Fibroblast of villous mesenchyme (primary cell): Measurements from ENCODE around the gene GRHL1. TPM values are rescaled to one million over a fixed set of nuclear protein-coding genes. Genes with fewer than 3 reads are reported as not detected.

Experiments
- DNase-seq: peaks from one replicate; pipeline ENCODE4 v3.0.0-alpha.2; 2010; ENCODE audit warnings: low read depth
- H3K4me3 ChIP-seq: 2 replicates; pipeline ENCODE4 v1.5.1; 2011; ENCODE audit warnings: low read depth, mild to moderate bottlenecking, low read length
- CTCF ChIP-seq: IDR thresholded peaks from 2 replicates; pipeline ENCODE4 v1.5.1; 2012; ENCODE audit warnings: low read depth, mild to moderate bottlenecking, low read length; ENCODE audit not compliant: insufficient read depth
- total RNA-seq: library from RNA; depleted of rRNA; stranded (reverse); fragments of >200 nt; gene quantifications from 2 replicates; pipeline ENCODE4 v1.2.3, GENCODE V29; 2012

The GRHL1 gene
- total RNA-seq, 1 donor, result 1.7 TPM

- H3K4me3 ChIP-seq, result no peak overlapping the region
- no peak for DNase-seq
- no peak for TF ChIP-seq CTCF
These were observed 32.1 kb downstream of the GRHL1 start for GRCh38 chr2:9983401-9984216.

- H3K4me3 ChIP-seq, result no peak overlapping the region
- TF ChIP-seq CTCF, result peak; percentile 73
- DNase-seq, result peak; percentile 71
These were observed 32.8 kb downstream of the GRHL1 start for GRCh38 chr2:9984217-9984739.

- TF ChIP-seq CTCF, result no peak
- peak; percentile 61 for DNase-seq
- no peak overlapping the region for H3K4me3 ChIP-seq
These were observed 33.5 kb downstream of the GRHL1 start for GRCh38 chr2:9984871-9985480.

GRCh38 chr2:9985531-9986328 lies 34.2 kb downstream of the GRHL1 start:
- no peak for TF ChIP-seq CTCF
- DNase-seq, result no peak
- H3K4me3 ChIP-seq, result no peak overlapping the region

GRCh38 chr2:9988320-9988719 lies 36.8 kb downstream of the GRHL1 start:
- DNase-seq, result no peak
- H3K4me3 ChIP-seq, result no peak overlapping the region
- no peak for TF ChIP-seq CTCF

GRCh38 chr2:9990736-9991135 lies 39.2 kb downstream of the GRHL1 start:
- TF ChIP-seq CTCF, result no peak
- H3K4me3 ChIP-seq, result no peak overlapping the region
- DNase-seq, result no peak
